AG10803 (cell line): Measurements from ENCODE around the gene SUFU.

Source experiments
- DNase-seq: peaks from one replicate; pipeline ENCODE4 v3.0.0; 2010; ENCODE audit warnings: low read depth
- H3K4me3 ChIP-seq: 2 replicates; pipeline ENCODE4 v1.5.1; 2011; ENCODE audit warnings: mild to moderate bottlenecking, low read length, control low read depth
- TF ChIP-seq, protein P1 (sequence below): conservative IDR thresholded peaks from 2 replicates; pipeline ENCODE4 v1.5.1; 2011; ENCODE audit warnings: mild to moderate bottlenecking, low read length, control low read depth, inconsistent platforms

The SUFU gene

DNA sequence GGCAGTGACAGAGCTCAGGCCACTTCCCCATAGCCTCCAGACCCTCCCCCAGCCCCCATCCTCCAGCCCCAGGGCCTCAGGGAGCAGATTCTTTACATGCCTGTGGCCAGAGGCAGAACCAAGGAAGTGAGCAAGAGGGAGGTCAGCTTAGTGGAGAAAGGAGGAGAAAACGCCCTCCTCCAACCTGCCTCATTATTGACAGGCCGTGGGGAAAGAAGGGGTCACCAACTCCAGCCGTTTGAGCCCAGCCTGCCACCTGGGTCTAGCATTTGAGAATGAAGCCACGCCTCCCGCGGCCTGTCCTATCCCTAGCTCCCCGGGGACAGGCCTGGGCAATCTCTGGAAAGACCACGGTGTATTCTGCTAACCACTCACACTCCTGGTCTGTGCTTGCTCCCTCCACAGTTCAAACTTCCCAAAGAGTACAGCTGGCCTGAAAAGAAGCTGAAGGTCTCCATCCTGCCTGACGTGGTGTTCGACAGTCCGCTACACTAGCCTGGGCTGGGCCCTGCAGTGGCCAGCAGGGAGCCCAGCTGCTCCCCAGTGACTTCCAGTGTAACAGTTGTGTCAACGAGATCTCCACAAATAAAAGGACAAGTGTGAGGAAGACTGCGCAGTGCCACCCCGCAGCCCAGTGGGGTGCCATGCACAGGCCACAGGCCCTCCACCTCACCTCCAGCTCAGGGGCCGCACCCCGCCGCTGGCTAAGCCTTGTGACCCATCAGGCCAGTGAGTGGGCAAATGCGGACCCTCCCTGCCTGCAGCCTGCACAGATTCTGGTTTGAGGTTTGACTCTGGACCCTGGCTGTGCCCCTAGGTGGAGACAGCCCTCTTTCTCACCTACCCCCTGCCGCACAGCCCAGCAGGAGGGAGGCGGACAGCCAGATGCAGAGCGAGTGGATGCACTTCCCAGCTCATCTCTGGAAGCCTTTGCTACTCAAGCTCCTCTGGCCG is 126.2 kb downstream of the SUFU start:
- TF ChIP-seq, protein P1, sequence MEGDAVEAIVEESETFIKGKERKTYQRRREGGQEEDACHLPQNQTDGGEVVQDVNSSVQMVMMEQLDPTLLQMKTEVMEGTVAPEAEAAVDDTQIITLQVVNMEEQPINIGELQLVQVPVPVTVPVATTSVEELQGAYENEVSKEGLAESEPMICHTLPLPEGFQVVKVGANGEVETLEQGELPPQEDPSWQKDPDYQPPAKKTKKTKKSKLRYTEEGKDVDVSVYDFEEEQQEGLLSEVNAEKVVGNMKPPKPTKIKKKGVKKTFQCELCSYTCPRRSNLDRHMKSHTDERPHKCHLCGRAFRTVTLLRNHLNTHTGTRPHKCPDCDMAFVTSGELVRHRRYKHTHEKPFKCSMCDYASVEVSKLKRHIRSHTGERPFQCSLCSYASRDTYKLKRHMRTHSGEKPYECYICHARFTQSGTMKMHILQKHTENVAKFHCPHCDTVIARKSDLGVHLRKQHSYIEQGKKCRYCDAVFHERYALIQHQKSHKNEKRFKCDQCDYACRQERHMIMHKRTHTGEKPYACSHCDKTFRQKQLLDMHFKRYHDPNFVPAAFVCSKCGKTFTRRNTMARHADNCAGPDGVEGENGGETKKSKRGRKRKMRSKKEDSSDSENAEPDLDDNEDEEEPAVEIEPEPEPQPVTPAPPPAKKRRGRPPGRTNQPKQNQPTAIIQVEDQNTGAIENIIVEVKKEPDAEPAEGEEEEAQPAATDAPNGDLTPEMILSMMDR = no peak
- H3K4me3 ChIP-seq = no peak overlapping the region
- DNase-seq = peak; percentile 91

DNA sequence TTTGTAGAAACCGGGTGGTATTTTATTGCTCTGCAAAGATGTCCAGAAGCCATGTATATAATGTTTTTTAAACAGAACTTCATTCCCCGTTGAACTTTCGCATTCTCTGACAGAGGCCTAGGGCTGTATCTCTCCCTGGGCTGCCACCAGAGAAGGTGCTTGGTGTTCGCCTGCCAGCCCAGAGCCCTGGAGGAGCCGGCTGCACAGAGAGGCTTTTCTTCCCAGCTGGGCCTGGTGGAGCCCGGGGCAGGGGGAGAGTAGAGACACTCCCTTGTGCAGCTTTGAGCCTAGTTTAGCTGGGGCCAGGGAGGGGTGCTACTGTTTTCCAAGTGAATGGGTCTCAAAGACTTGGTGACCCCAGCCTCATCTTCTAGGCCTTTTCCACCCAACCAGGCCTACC is 126.9 kb downstream of the SUFU start:
- no peak overlapping the region for H3K4me3 ChIP-seq
- DNase-seq = no peak
- TF ChIP-seq, protein P1 = no peak

DNA sequence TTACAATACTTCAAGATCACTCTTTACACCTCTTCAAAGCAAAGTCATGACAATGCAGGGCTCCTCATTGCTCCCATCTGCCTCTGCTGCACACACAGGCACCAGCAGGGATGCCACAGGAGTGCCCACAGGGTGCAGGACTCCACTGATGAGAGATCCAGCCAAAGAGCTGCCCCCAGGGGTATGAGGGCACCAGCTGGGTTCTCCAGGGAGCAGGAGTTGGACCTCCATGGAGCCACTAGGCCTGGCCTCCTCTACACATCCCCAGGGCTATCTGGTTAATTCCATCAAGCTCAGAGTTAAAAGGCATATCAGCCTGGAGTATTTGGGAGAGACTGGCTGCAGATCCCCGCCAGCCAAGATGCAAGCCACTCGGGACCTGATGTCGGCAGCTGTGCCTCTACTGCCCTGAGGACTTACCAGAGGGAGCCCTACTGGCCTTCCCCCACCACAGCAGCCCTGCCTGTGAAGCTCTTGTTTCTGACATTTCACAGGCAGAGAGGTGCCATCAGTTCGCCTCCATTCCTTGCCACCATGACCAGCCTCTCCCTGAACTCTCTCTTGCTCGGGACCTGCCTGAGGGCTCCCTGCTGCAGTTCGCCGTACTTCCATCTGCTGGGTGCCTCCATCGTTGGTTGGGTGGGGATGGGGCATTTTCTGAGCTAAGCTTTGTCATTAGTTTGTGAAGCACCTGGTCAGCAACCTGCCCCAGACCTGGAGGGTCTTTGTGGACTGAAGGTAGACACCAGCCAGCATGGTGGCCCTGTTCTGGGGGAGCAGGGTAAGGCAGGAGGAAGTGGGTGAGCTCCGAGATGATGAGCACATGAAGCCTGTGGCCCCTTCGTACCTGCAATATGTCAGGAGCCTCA is 128.0 kb downstream of the SUFU start:
- TF ChIP-seq, protein P1 = no peak
- DNase-seq = no peak

DNA sequence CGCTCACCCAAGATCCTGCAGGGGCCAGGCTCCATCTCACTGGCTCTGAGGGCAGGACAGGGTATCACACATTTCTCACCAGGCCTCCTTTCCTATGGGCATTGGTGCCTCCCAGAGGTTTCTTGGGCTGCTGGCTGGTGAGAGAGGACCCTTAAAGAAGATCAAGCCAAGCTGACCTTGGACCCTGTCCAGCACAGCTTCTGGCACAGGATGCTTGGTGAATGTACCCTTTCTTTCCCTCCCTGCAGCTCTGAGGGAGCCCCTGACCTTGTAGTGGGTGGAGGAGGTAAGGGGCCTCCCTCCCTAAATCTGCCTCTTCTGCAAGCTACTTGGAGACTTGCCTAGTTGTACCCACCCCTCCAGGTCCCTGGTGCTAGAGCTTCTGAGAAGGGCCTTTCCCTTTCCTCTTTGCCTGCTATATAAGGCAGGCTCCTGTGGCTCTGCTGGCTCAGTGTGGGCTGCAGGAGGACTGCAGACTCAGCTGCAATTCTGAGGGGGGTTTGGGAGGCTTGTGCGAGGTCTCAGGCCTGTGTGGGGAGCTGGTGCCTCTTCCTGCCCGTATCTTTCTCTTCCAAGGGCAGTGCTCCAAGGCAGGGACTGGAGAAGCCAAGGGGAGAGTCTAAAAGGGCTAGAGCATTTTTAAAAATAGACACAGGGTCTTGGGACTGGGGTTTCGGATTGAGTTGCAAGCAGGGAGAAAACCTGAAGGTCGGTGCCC is 128.8 kb downstream of the SUFU start:
- DNase-seq = peak; percentile 44
- TF ChIP-seq, protein P1 = 0 out of 2 replicates have a peak, but pooled peaks have one; percentile 11
- H3K4me3 ChIP-seq = no peak overlapping the region

More for the DNA sequence above, 128.0 kb downstream of the SUFU start:
- no peak overlapping the region for H3K4me3 ChIP-seq

DNA sequence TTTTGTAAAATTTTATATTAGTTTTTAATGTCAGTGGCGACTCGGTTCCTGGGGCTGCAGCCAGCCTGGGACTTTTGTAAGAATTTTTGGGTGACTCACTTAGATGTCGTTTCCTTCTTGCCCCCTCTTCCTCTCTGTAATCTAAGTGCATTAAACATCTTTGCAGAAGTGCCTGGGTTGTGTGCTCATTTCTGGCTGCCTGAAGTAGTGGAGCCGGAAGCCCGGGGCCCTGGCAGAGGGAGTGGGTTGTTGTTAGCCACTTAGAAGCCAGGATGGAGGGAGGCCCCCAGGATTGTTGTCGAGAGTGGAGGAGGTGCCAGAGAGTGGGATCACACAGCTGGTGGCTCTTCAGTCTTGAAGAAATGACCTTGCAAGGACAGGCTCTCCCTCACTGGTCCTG is 129.5 kb downstream of the SUFU start:
- no peak overlapping the region for H3K4me3 ChIP-seq
- DNase-seq = peak; percentile 72
- TF ChIP-seq, protein P1 = no peak

DNA sequence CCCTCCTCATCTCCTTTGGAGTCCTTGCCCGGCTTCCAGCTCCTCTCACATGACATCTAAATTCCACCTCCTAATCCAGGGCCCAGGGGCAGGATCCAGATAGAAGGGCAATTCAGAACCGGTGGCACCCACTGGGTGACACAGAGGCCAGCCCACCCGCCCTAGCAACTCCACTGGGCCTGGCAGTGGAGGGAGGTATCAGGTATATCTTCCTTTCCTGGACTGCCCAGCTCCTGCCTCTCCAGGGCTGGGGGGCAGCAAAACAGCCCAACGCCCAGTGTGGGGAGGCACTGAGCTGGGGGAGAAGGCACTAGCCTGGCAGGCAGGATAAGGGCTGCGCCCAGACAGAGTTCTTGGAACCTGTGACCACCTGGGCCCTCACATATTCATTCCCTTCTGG is 130.1 kb downstream of the SUFU start:
- DNase-seq = no peak
- TF ChIP-seq, protein P1 = no peak
- H3K4me3 ChIP-seq = no peak overlapping the region
